GM19463 (cell line): ENCODE measurements around the gene UVSSA.
"Not testable (repeated sequence)": the region's sequence is repeated elsewhere in the genome, so short reads cannot be mapped to it uniquely, and the experiment has no call there.

Experiments used
- ATAC-seq: cut with Tn5 transposase; IDR thresholded peaks from one replicate; pipeline ENCODE4 v1.9.1; 2021; ENCODE audit warnings: mild to moderate bottlenecking, moderate library complexity; ENCODE audit not compliant: unreplicated experiment

UVSSA gene

GRCh38 chr4:1316537-1317168, 30.4 kb upstream of the UVSSA start:
- ATAC-seq = no peak

- no peak for ATAC-seq
Observed at GRCh38 chr4:1317177-1318045, 29.6 kb upstream of the UVSSA start.

- ATAC-seq = no peak
Observed at GRCh38 chr4:1318046-1318375, 29.0 kb upstream of the UVSSA start.

GRCh38 chr4:1318488-1319213, 28.4 kb upstream of the UVSSA start:
- ATAC-seq = no peak

GRCh38 chr4:1321486-1321885, 25.5 kb upstream of the UVSSA start:
- ATAC-seq = no peak

GRCh38 chr4:1321946-1322650, 24.9 kb upstream of the UVSSA start:
- no peak for ATAC-seq

GRCh38 chr4:1323280-1323634, 23.8 kb upstream of the UVSSA start:
- no peak for ATAC-seq

GRCh38 chr4:1323635-1324442, 23.2 kb upstream of the UVSSA start:
- ATAC-seq = no peak

- ATAC-seq = not testable (repeated sequence)
Observed at GRCh38 chr4:1324443-1325175, 22.4 kb upstream of the UVSSA start.

- no peak for ATAC-seq
Observed at GRCh38 chr4:1325176-1325480, 21.9 kb upstream of the UVSSA start.

- ATAC-seq = no peak
Observed at GRCh38 chr4:1325681-1326635, 21.1 kb upstream of the UVSSA start.

GRCh38 chr4:1326751-1327525, 20.1 kb upstream of the UVSSA start:
- ATAC-seq = no peak

GRCh38 chr4:1327526-1328266, 19.3 kb upstream of the UVSSA start:
- no peak for ATAC-seq

GRCh38 chr4:1328267-1329155, 18.5 kb upstream of the UVSSA start:
- ATAC-seq = no peak

- ATAC-seq = no peak
Observed at GRCh38 chr4:1329408-1330371, 17.3 kb upstream of the UVSSA start.
